Right lobe of liver (tissue), 6 donors: ENCODE measurements around the gene BRPF3. TPM values are rescaled to one million over a fixed set of nuclear protein-coding genes. Genes with fewer than 3 reads are reported as not detected.

ENCODE experiments used
- ATAC-seq, 4 donors: fragments of 200-7000 bp; cut with Tn5 transposase; one replicate each; pipeline ENCODE4 v1.9.1; 2020; ENCODE audit warnings: mild to moderate bottlenecking in 4 of 4, moderate library complexity in 4 of 4
- DNase-seq, 3 donors: peaks; one replicate each; pipeline ENCODE4 v3.0.0-alpha.2; 2020
- H3K27ac ChIP-seq, 3 donors: fragments of 200-600 bp; one replicate each; pipeline ENCODE4 v1.8.0; 2022
- H3K27me3 ChIP-seq, 2 donors: fragments of 200-600 bp; one replicate each; pipeline ENCODE4 v1.8.0; 2022
- H3K36me3 ChIP-seq, 4 donors: fragments of 200-600 bp; sonication (generic) in 1 of 4; one replicate each; pipeline versions ENCODE4 v1.5.1 to v1.8.0; 2017 to 2022; ENCODE audit warnings: control low read depth in 1 of 4
- H3K4me1 ChIP-seq, 4 donors: fragments of 200-600 bp; sonication (generic) in 1 of 4; one replicate each; pipeline versions ENCODE4 v1.5.1 to v1.8.0; 2017 to 2022; ENCODE audit warnings: control low read depth in 1 of 4
- H3K4me3 ChIP-seq, 3 donors: fragments of 200-600 bp; one replicate each; pipeline ENCODE4 v1.8.0; 2022
- H3K9me3 ChIP-seq, 4 donors: fragments of 200-600 bp; sonication (generic) in 1 of 4; one replicate each; pipeline versions ENCODE4 v1.5.1 to v1.8.0; 2017 to 2022; ENCODE audit warnings: control low read depth in 1 of 4
- CTCF ChIP-seq, 4 donors: fragments of 200-600 bp in 3 of 4; fragments of 450-650 bp in 1 of 4; IDR thresholded peaks; one replicate each; pipeline versions ENCODE4 v1.5.1 to v1.8.0; 2016 to 2022; ENCODE audit warnings: antibody characterized with exemption in 4 of 4, mild to moderate bottlenecking in 2 of 4
- POLR2A ChIP-seq: fragments of 450-650 bp; IDR thresholded peaks from one replicate; pipeline ENCODE4 v1.6.1; 2017; ENCODE audit warnings: antibody characterized with exemption, mild to moderate bottlenecking
- WGBS: methylation state at CpG from one replicate; pipeline ENCODE4 v1.1.6; 2018; ENCODE audit warnings: low coverage, low lambda C conversion rate; ENCODE audit not compliant: insufficient coverage; ENCODE audit errors: missing lambda C conversion rate; 5-methylcytosine and 5-hydroxymethylcytosine counted together
- intact Hi-C, 2 donors: fragments of 100-400 bp; cut with DNase I; formaldehyde crosslinking; loops; one replicate each; pipeline versions ENCODE4 v1.11.2 to v1.14.1; 2022
- total RNA-seq, 6 experiments: library from RNA; depleted of rRNA in 2 of 6; stranded (reverse); fragments of >200 nt in 2 of 6; fragmentation: NEBNext Ultra II Directional in 3 of 6; extraction: Animal tissue kit (Norgen Biotek cat#: 25700) in 3 of 6; gene quantifications; one replicate each; pipeline versions ENCODE4 v1.1.0 to v1.2.4, GENCODE V29; 2016 to 2023
- donor health status: DM: no; HTN: yes; CAD: no.
- donor health status: DM: no; HTN: no; CAD: no.
- donor health status: DM: no; HTN: no; CAD: no.
- donor health status: DM: no; HTN: yes; CAD: no.
- donor health status: DM: no; HTN: yes; CAD: no.

The BRPF3 gene
- total RNA-seq, 6 experiments from 2014 or later: 14.2 to 20.8 (median 18.6) TPM

GRCh38 chr6:36266913-36267644, 70.5 kb downstream of the BRPF3 start:
- H3K4me1 ChIP-seq: no peaks in the 10 kb centered on the region
- no peaks in the 10 kb centered on the region for H3K9me3 ChIP-seq
- no peak for DNase-seq
- no peak for ATAC-seq
- H3K36me3 ChIP-seq: no peaks in the 10 kb centered on the region
- no peak overlapping the region for H3K27ac ChIP-seq
- 90% methylated on average over 7 of the region's 13 CpGs for WGBS
- TF ChIP-seq POLR2A (no peak), CTCF (IDR thresholded peaks at IDR 0.05) (no peak)
- intact Hi-C loops: no loop called here
- H3K4me3 ChIP-seq: no peak overlapping the region
- H3K27me3 ChIP-seq: no peaks in the 10 kb centered on the region

- Histone ChIP-seq H3K27ac (no peak overlapping the region), H3K9me3 (no peaks in the 10 kb centered on the region), H3K4me1 (no peaks in the 10 kb centered on the region), H3K4me3 (no peak overlapping the region), H3K27me3 (no peaks in the 10 kb centered on the region), H3K36me3 (no peaks in the 10 kb centered on the region)
- no peak for TF ChIP-seq CTCF (IDR thresholded peaks at IDR 0.05)
- no peak for TF ChIP-seq POLR2A
- ATAC-seq: no peak
- WGBS: 63% methylated on average over 1 of the region's 4 CpGs
- intact Hi-C loops: no loop called here
- DNase-seq: no peak
Observed at GRCh38 chr6:36267731-36268477, 71.4 kb downstream of the BRPF3 start.

- no peaks in the 10 kb centered on the region for H3K27me3 ChIP-seq
- H3K4me1 ChIP-seq: no peaks in the 10 kb centered on the region
- intact Hi-C loops: no loop called here
- H3K9me3 ChIP-seq: no peaks in the 10 kb centered on the region
- H3K27ac ChIP-seq: no peak overlapping the region
- ATAC-seq (no peak), DNase-seq (no peak)
- H3K4me3 ChIP-seq: no peak overlapping the region
- 69% methylated on average over 9 of the region's 12 CpGs for WGBS
- H3K36me3 ChIP-seq: no peaks in the 10 kb centered on the region
- no peak for TF ChIP-seq CTCF (IDR thresholded peaks at IDR 0.05)
- TF ChIP-seq POLR2A: no peak
Observed at GRCh38 chr6:36268478-36269275, 72.1 kb downstream of the BRPF3 start.

- Histone ChIP-seq H3K4me3 (no peak within 1 kb of the TSS), H3K4me1 (no peaks in the 10 kb centered on the region), H3K9me3 (no peaks in the 10 kb centered on the region), H3K36me3 (no peaks in the 10 kb centered on the region), H3K27me3 (no peaks in the 10 kb centered on the region), H3K27ac (no peak within 1 kb of the TSS)
- 83% methylated on average over 7 of the region's 32 CpGs for WGBS
- DNase-seq (no peak), ATAC-seq (no peak)
- no peak for TF ChIP-seq POLR2A
- TF ChIP-seq CTCF (IDR thresholded peaks at IDR 0.05): no peak
- intact Hi-C loops: no loop called here
Observed at GRCh38 chr6:36269834-36270705, 73.5 kb downstream of the BRPF3 start, which contains the start of gene PNPLA1. Gene PNPLA1 (plus strand): TSS chr6:36270060. CDS start chr6:36270460, 400 bp downstream.
